HepG2 (cell line): ENCODE measurements around the gene MEGF6. TPM values are rescaled to one million over a fixed set of nuclear protein-coding genes. Genes with fewer than 3 reads are reported as not detected.

Source experiments
- ATAC-seq: fragments of 200-7000 bp; cut with Tn5 transposase; 3 replicates; pipeline ENCODE4 v1.9.1; 2020; ENCODE audit warnings: mild to moderate bottlenecking, moderate library complexity
- BruUV-seq: library from RNA; stranded (reverse); fragments of 400-500 nt; replicated peaks from 2 replicates; lab custom pipeline; 2021; lab: Mats Ljungman, UMichigan
- CTCF ChIA-PET: fragments of 300-600 bp; formaldehyde crosslinking; extraction: SDS; loops from one replicate; lab custom pipeline; 2021; ENCODE audit warnings: low total read pairs, inconsistent platforms, low intra/inter-chr PET ratio; lab: Yijun Ruan, JAX
- POLR2A ChIA-PET: fragments of 350-600 bp; sonication (Branson Sonifier 250); formaldehyde crosslinking; loops from one replicate; lab custom pipeline; 2020; ENCODE audit warnings: antibody characterized with exemption, inconsistent platforms; lab: Yijun Ruan, JAX
- DNase-seq: peaks from one replicate; pipeline ENCODE4 v3.0.0-alpha.2; 2015; ENCODE audit warnings: low spot score
- FAIRE-seq: peaks from 3 replicates; lab custom pipeline; 2011; peaks lifted over from hg19 to GRCh38; lab: Jason Lieb, UNC
- H2AFZ ChIP-seq: one replicate; pipeline ENCODE4 v1.6.1; 2011; ENCODE audit warnings: low read length, inconsistent platforms
- H3K27ac ChIP-seq: fragments of 300-600 bp; 3 replicates; pipeline ENCODE4 v1.8.0; 2011; ENCODE audit warnings: mixed run types, mild to moderate bottlenecking, mixed read lengths, low read length, inconsistent platforms; ENCODE audit not compliant: insufficient read depth; ENCODE audit errors: extremely low read length
- H3K27me3 ChIP-seq, 2 experiments: fragments of 200-600 bp in 1 of 2; 2 replicates in 1 of 2; 3 replicates in 1 of 2; pipeline versions ENCODE4 v1.6.0 to v1.8.0; 2011; ENCODE audit warnings: low read length in 2 of 2, mild to moderate bottlenecking in 2 of 2, moderate library complexity in 2 of 2, inconsistent platforms in 1 of 2; ENCODE audit not compliant: insufficient read depth in 2 of 2, control insufficient read depth in 1 of 2
- H3K36me3 ChIP-seq, 2 experiments: fragments of 200-600 bp in 1 of 2; replicated peaks in 1 of 2; 2 replicates in 1 of 2; 3 replicates in 1 of 2; pipeline versions ENCODE4 v1.5.1 to v1.8.0; 2011; ENCODE audit warnings: low read length in 2 of 2, inconsistent platforms in 1 of 2; ENCODE audit not compliant: insufficient read depth in 2 of 2, control insufficient read depth in 1 of 2
- H3K4me1 ChIP-seq: 2 replicates; pipeline ENCODE4 v1.5.1; 2012; ENCODE audit warnings: low read length, inconsistent platforms; ENCODE audit not compliant: insufficient read depth
- H3K4me2 ChIP-seq: 2 replicates; pipeline ENCODE4 v1.6.0; 2011; ENCODE audit warnings: low read depth, low read length, inconsistent platforms
- H3K4me3 ChIP-seq, 3 experiments: fragments of 200-600 bp in 1 of 3; sonication (generic), shearing (Covaris generic) in 1 of 3; replicated peaks in 1 of 3; 2 replicates each; pipeline ENCODE4 v1.5.1; 2011 to 2016; ENCODE audit warnings: low read length in 3 of 3, inconsistent platforms in 2 of 3, low read depth in 2 of 3, mild to moderate bottlenecking in 2 of 3, control low read depth in 1 of 3, mixed read lengths in 1 of 3; ENCODE audit not compliant: insufficient read depth in 1 of 3
- H3K79me2 ChIP-seq: one replicate; pipeline ENCODE4 v1.6.1; 2011; ENCODE audit warnings: low read length, inconsistent platforms; ENCODE audit not compliant: insufficient read depth
- H3K9ac ChIP-seq: 2 replicates; pipeline ENCODE4 v1.6.0; 2011; ENCODE audit warnings: mild to moderate bottlenecking, low read depth, low read length, inconsistent platforms; ENCODE audit not compliant: insufficient read depth
- H3K9me3 ChIP-seq: 2 replicates; pipeline ENCODE4 v1.5.1; 2012; ENCODE audit warnings: mild to moderate bottlenecking, low read length
- H4K20me1 ChIP-seq: 2 replicates; pipeline ENCODE4 v1.6.0; 2011; ENCODE audit warnings: inconsistent platforms, mild to moderate bottlenecking, low read length, moderate library complexity; ENCODE audit not compliant: insufficient read depth
- AGO1 ChIP-seq: fragments of 200-400 bp; formaldehyde crosslinking; IDR thresholded peaks from 2 replicates; pipeline ENCODE4 v1.6.1; 2017; ENCODE audit warnings: mild to moderate bottlenecking, low read depth, low read length, moderate library complexity; ENCODE audit not compliant: poor library complexity, severe bottlenecking
- AGO2 ChIP-seq: fragments of 200-400 bp; formaldehyde crosslinking; optimal IDR thresholded peaks from 2 replicates; pipeline ENCODE3; 2017; ENCODE audit warnings: mild to moderate bottlenecking, low read depth, low read length, moderate library complexity
- AKAP8 ChIP-seq: sonication (generic); formaldehyde crosslinking; IDR thresholded peaks from 2 replicates; pipeline ENCODE4 v1.5.1; 2020; ENCODE audit warnings: mild to moderate bottlenecking, missing genetic modification reagents
- CAMTA2 ChIP-seq: sonication (generic); formaldehyde crosslinking; IDR thresholded peaks from 2 replicates; pipeline ENCODE4 v1.4.0; 2020; ENCODE audit warnings: mild to moderate bottlenecking, missing genetic modification reagents, borderline replicate concordance
- FOXA3 ChIP-seq: IDR thresholded peaks from 2 replicates; pipeline ENCODE4 v1.6.1; 2016; ENCODE audit warnings: missing genetic modification reagents, missing compliant biosample characterization
- IKZF4 ChIP-seq: sonication (generic); formaldehyde crosslinking; IDR thresholded peaks from 2 replicates; pipeline ENCODE4 v1.5.1; 2020; ENCODE audit warnings: borderline replicate concordance, mild to moderate bottlenecking, low read depth, missing genetic modification reagents; ENCODE audit errors: not compliant biosample characterization
- KDM4B ChIP-seq: sonication (generic); formaldehyde crosslinking; IDR thresholded peaks from 2 replicates; pipeline ENCODE4 v1.4.0; 2020; ENCODE audit warnings: missing genetic modification reagents
- PCBP1 ChIP-seq: fragments of 200-400 bp; formaldehyde crosslinking; IDR thresholded peaks from 2 replicates; pipeline ENCODE4 v1.6.1; 2017; ENCODE audit warnings: mild to moderate bottlenecking, low read depth, low read length, borderline replicate concordance
- POLR2AphosphoS5 ChIP-seq: IDR thresholded peaks from 2 replicates; pipeline ENCODE4 v1.6.1; 2012; ENCODE audit warnings: low read depth, low read length
- POLR2G ChIP-seq: fragments of 200-400 bp; formaldehyde crosslinking; IDR thresholded peaks from 2 replicates; pipeline ENCODE4 v1.6.1; 2018; ENCODE audit warnings: mild to moderate bottlenecking, low read depth, low read length, moderate library complexity
- PRMT3 ChIP-seq: sonication (generic); formaldehyde crosslinking; IDR thresholded peaks from 2 replicates; pipeline ENCODE4 v1.8.1; 2022; ENCODE audit warnings: low read depth, mild to moderate bottlenecking, moderate library complexity, missing genetic modification reagents, borderline replicate concordance
- RBFOX2 ChIP-seq: fragments of 200-400 bp; formaldehyde crosslinking; IDR thresholded peaks from 2 replicates; pipeline ENCODE4 v1.6.1; 2017; ENCODE audit warnings: low read depth, mild to moderate bottlenecking, low read length
- RBM39 ChIP-seq: fragments of 200-400 bp; formaldehyde crosslinking; IDR thresholded peaks from one replicate; pipeline ENCODE4 v1.6.1; 2018; ENCODE audit warnings: antibody characterized with exemption, mild to moderate bottlenecking, low read depth, low read length; ENCODE audit not compliant: poor library complexity, severe bottlenecking
- SP2 ChIP-seq: sonication (generic); formaldehyde crosslinking; IDR thresholded peaks from 2 replicates; pipeline ENCODE4 v1.5.1; 2020; ENCODE audit warnings: mild to moderate bottlenecking, missing genetic modification reagents
- SSRP1 ChIP-seq: IDR thresholded peaks from 2 replicates; pipeline ENCODE4 v1.6.1; 2016; ENCODE audit warnings: control low read depth
- ZBTB34 ChIP-seq: sonication (generic); formaldehyde crosslinking; IDR thresholded peaks from 2 replicates; pipeline ENCODE4 v1.8.0; 2022; ENCODE audit warnings: mild to moderate bottlenecking, missing genetic modification reagents
- ZBTB38 ChIP-seq: sonication (generic); formaldehyde crosslinking; IDR thresholded peaks from 2 replicates; pipeline ENCODE4 v1.5.1; 2020; ENCODE audit warnings: mild to moderate bottlenecking, missing genetic modification reagents
- ZFX ChIP-seq: sonication (generic); formaldehyde crosslinking; IDR thresholded peaks from 2 replicates; pipeline ENCODE4 v1.4.0; 2020; ENCODE audit warnings: mild to moderate bottlenecking, low read depth, missing genetic modification reagents, moderate library complexity
- ZNF263 ChIP-seq: sonication (generic); formaldehyde crosslinking; IDR thresholded peaks from 2 replicates; pipeline ENCODE4 v1.4.0; 2020; ENCODE audit warnings: missing genetic modification reagents
- ZNF615 ChIP-seq: sonication (generic); formaldehyde crosslinking; IDR thresholded peaks from 2 replicates; pipeline ENCODE4 v1.5.0; 2020; ENCODE audit warnings: mild to moderate bottlenecking, missing genetic modification reagents, borderline replicate concordance
- ZNF747 ChIP-seq: sonication (generic); formaldehyde crosslinking; IDR thresholded peaks from 2 replicates; pipeline ENCODE4 v1.8.1; 2023; ENCODE audit warnings: missing genetic modification reagents, mild to moderate bottlenecking, borderline replicate concordance
- WGBS: methylation state at CpG from one replicate; pipeline ENCODE4 v1.1.6; 2017; ENCODE audit warnings: low lambda C conversion rate; 5-methylcytosine and 5-hydroxymethylcytosine counted together
- in situ Hi-C: cut with HindIII; loops from 2 replicates; pipeline ENCODE4 v1.10.0; 2017; ENCODE audit warnings: low pct_unique_long_range_greater_than_20kb; ENCODE audit not compliant: extremely low pct_ligation_motif_present
- intact Hi-C: fragments of 100-400 bp; cut with micrococcal nuclease; formaldehyde crosslinking; loops from one replicate; pipeline ENCODE4 v1.10.0; 2022; ENCODE audit not compliant: unreplicated experiment
- polyA plus RNA-seq, 8 experiments: library from polyadenylated mRNA; depleted of rRNA in 3 of 8; stranded (reverse) in 7 of 8; unstranded in 1 of 8; fragments of >200 nt; fragmentation: Illumina TruSeq in 4 of 8; extraction: Trizol in 4 of 8; gene quantifications; 2 replicates each; pipeline versions ENCODE4 v1.2.1 to v1.2.3, GENCODE V29; 2011 to 2016; ENCODE audit warnings: low read depth in 4 of 8, missing spikeins in 1 of 8, mixed read lengths in 1 of 8; ENCODE audit not compliant: insufficient read depth in 1 of 8
- total RNA-seq, 5 experiments: library from RNA; depleted of rRNA; stranded (reverse); fragments of >200 nt; fragmentation: Illumina TruSeq; extraction: Trizol; gene quantifications; 2 replicates each; pipeline ENCODE4 v1.2.3, GENCODE V29; 2016; ENCODE audit warnings: low read depth in 1 of 5

MEGF6 gene
- total and polyA plus RNA-seq, 2 of the 13 experiments (the other 11 are each of a cell fraction or from before 2014, with no cell fraction given), result 1.9 TPM

GRCh38 chr1:3451994-3452865 lies 159.1 kb downstream of the MEGF6 start:
- Histone ChIP-seq H3K27ac (no peak overlapping the region), H3K4me3 (no peak overlapping the region), H3K79me2 (peaks cover 12% of the 10 kb centered on the region), H2AFZ (no peak overlapping the region), H3K9me3 (no peaks in the 10 kb centered on the region), H3K4me2 (peak overlapping the region; percentile 18; the same call in 1 of the 2 replicates), H3K4me1 (peaks cover 63% of the 10 kb centered on the region), H4K20me1 (no peaks in the 10 kb centered on the region; the same call in 1 of the 2 replicates), H3K27me3 (no peaks in the 10 kb centered on the region), H3K36me3 (no peaks in the 10 kb centered on the region), H3K9ac (peak overlapping the region; percentile 12; the same call in 1 of the 2 replicates)
- intact Hi-C loops, result loop anchor here (5.0 kb wide), 1 partner anchor 170 kb away; no protein-coding TSS in a partner anchor
- no peak for FAIRE-seq
- POLR2A ChIA-PET, result interaction anchor here (1.0 to 11.4 kb wide), 8 partner anchors 8 to 174 kb away, joined by 3 to 282 read pairs (median 6); no protein-coding TSS in a partner anchor
- ATAC-seq, result no peak
- no TSS peak for BruUV-seq
- in situ Hi-C loops, result no loop called here
- DNase-seq, result no peak
- CTCF ChIA-PET, result interaction anchor here (3.8 to 4.4 kb wide), 2 partner anchors 20 to 31 kb away, joined by 57 to 70 read pairs; no protein-coding TSS in a partner anchor
- TF ChIP-seq POLR2G (0 out of 2 replicates have a peak, but pooled peaks have one; percentile 17), PRMT3 (CRISPR knock-in tag) (0 out of 2 replicates have a peak, but pooled peaks have one; percentile 40), FOXA3 (CRISPR knock-in tag) (no peak), ZNF615 (CRISPR knock-in tag) (no peak), PCBP1 (0 out of 2 replicates have a peak, but pooled peaks have one; percentile 27), IKZF4 (CRISPR knock-in tag) (no peak), CAMTA2 (CRISPR knock-in tag) (0 out of 2 replicates have a peak, but pooled peaks have one; percentile 12), RBFOX2 (peak; percentile 63), SSRP1 (peak; percentile 57; the same call in 1 of the 2 replicates), KDM4B (no peak), AGO1 (peak; percentile 78), ZFX (CRISPR knock-in tag) (peak; percentile 7), POLR2AphosphoS5 (peak; percentile 31; the same call in 1 of the 2 replicates), ZNF747 (CRISPR knock-in tag) (0 out of 2 replicates have a peak, but pooled peaks have one; percentile 22), RBM39 (peak; percentile 12), SP2 (no peak), ZBTB38 (CRISPR knock-in tag) (peak; percentile 34; the same call in 1 of the 2 replicates), ZBTB34 (CRISPR knock-in tag) (0 out of 2 replicates have a peak, but pooled peaks have one; percentile 21), ZNF263 (CRISPR knock-in tag) (peak; percentile 90), AGO2 (peak; percentile 81), AKAP8 (CRISPR knock-in tag) (peak; percentile 98)
- 81% methylated on average over 9 of the region's 23 CpGs for WGBS
